Brain microvascular endothelial cell (primary cell): Measurements from ENCODE around the gene NAGPA.

Experiments used
- DNase-seq: peaks from one replicate; pipeline ENCODE4 v3.0.0-alpha.2; 2020
- H3K27ac ChIP-seq: fragments of 250-450 bp; sonication (Bioruptor Pico); 2 replicates; pipeline ENCODE4 v1.5.1; 2020; ENCODE audit warnings: mild to moderate bottlenecking, moderate library complexity
- H3K27me3 ChIP-seq: fragments of 250-450 bp; sonication (Bioruptor Pico); replicated peaks from 2 replicates; pipeline ENCODE4 v1.5.1; 2020; ENCODE audit warnings: mild to moderate bottlenecking
- H3K36me3 ChIP-seq: fragments of 250-450 bp; sonication (Bioruptor Pico); replicated peaks from 2 replicates; pipeline ENCODE4 v1.5.1; 2020; ENCODE audit warnings: mild to moderate bottlenecking
- H3K4me3 ChIP-seq: 2 replicates; pipeline ENCODE4 v1.5.1; 2011; ENCODE audit warnings: low read depth, mild to moderate bottlenecking, control low read depth, low read length, moderate library complexity
- CTCF ChIP-seq: IDR thresholded peaks from 2 replicates; pipeline ENCODE4 v1.5.1; 2011; ENCODE audit warnings: low read depth, mild to moderate bottlenecking, moderate library complexity, low read length, control low read depth, inconsistent platforms; ENCODE audit errors: missing control alignments
- in situ Hi-C: cut with HindIII; loops from 2 replicates; pipeline ENCODE4 v1.10.0; 2017; ENCODE audit warnings: low sequenced_read_pairs, low pct_ligation_motif_present

NAGPA gene

GRCh38 chr16:4984174-4984990 lies 49.4 kb downstream of the NAGPA start:
- TF ChIP-seq CTCF = no peak
- Histone ChIP-seq H3K27me3 (peaks cover 25% of the 10 kb centered on the region), H3K36me3 (no peaks in the 10 kb centered on the region), H3K27ac (no peak overlapping the region), H3K4me3 (no peak overlapping the region)
- DNase-seq = no peak
- in situ Hi-C loops = no loop called here

GRCh38 chr16:4982056-4982867 lies 51.5 kb downstream of the NAGPA start:
- TF ChIP-seq CTCF = no peak
- in situ Hi-C loops = no loop called here
- no peak for DNase-seq
- H3K27ac ChIP-seq = no peak overlapping the region
- no peaks in the 10 kb centered on the region for H3K36me3 ChIP-seq
- H3K27me3 ChIP-seq = peaks cover 10% of the 10 kb centered on the region
- H3K4me3 ChIP-seq = no peak overlapping the region

GRCh38 chr16:4981473-4981872 lies 52.3 kb downstream of the NAGPA start:
- H3K27me3 ChIP-seq = peaks cover 5% of the 10 kb centered on the region
- no peaks in the 10 kb centered on the region for H3K36me3 ChIP-seq
- no peak overlapping the region for H3K27ac ChIP-seq
- no peak overlapping the region for H3K4me3 ChIP-seq
- TF ChIP-seq CTCF = no peak
- in situ Hi-C loops = no loop called here
- no peak for DNase-seq

GRCh38 chr16:4980691-4981090 lies 53.0 kb downstream of the NAGPA start:
- H3K4me3 ChIP-seq = no peak overlapping the region
- H3K36me3 ChIP-seq = no peaks in the 10 kb centered on the region
- no peak overlapping the region for H3K27ac ChIP-seq
- in situ Hi-C loops = no loop called here
- TF ChIP-seq CTCF = no peak
- no peak for DNase-seq
- peaks cover 2% of the 10 kb centered on the region for H3K27me3 ChIP-seq

GRCh38 chr16:4979736-4980660 lies 53.7 kb downstream of the NAGPA start:
- Histone ChIP-seq H3K4me3 (no peak overlapping the region), H3K27ac (no peak overlapping the region), H3K36me3 (no peaks in the 10 kb centered on the region), H3K27me3 (peaks cover 2% of the 10 kb centered on the region)
- DNase-seq = no peak
- no peak for TF ChIP-seq CTCF
- in situ Hi-C loops = no loop called here
